SK-N-MC (cell line): ENCODE results near the gene ARFGEF2.
"Not testable (repeated sequence)": the region's sequence is repeated elsewhere in the genome, so short reads cannot be mapped to it uniquely, and the experiment has no call there.

Experiments
- DNase-seq: peaks from one replicate; pipeline ENCODE4 v3.0.0-alpha.2; 2011; ENCODE audit warnings: low read depth, low spot score
- H3K27ac ChIP-seq: fragments of 200-600 bp; sonication (generic); 2 replicates; pipeline ENCODE4 v1.5.1; 2016; ENCODE audit warnings: mixed run types
- H3K36me3 ChIP-seq: fragments of 200-600 bp; sonication (generic); 2 replicates; pipeline ENCODE4 v1.6.1; 2017; ENCODE audit warnings: antibody characterized with exemption, low read length, mixed read lengths; ENCODE audit not compliant: insufficient read depth
- H3K4me3 ChIP-seq: fragments of 200-600 bp; sonication (generic); 2 replicates; pipeline ENCODE4 v1.5.1; 2016
- H3K9ac ChIP-seq: fragments of 200-600 bp; sonication (generic); 2 replicates; pipeline ENCODE4 v1.8.0; 2017; ENCODE audit warnings: mixed run types, mixed read lengths; ENCODE audit not compliant: insufficient read length
- H3K9me3 ChIP-seq: fragments of 200-600 bp; sonication (generic); 2 replicates; pipeline ENCODE4 v1.6.1; 2017; ENCODE audit warnings: low read depth, mild to moderate bottlenecking, antibody characterized with exemption, low read length, moderate library complexity, mixed read lengths
- EZH2 ChIP-seq: fragments of 200-600 bp; sonication (generic); IDR thresholded peaks from one replicate; pipeline ENCODE4 v1.6.1; 2017; ENCODE audit warnings: antibody characterized with exemption
- FOXP2 ChIP-seq: optimal IDR thresholded peaks from 2 replicates; pipeline ENCODE3; 2011; ENCODE audit warnings: mild to moderate bottlenecking, moderate library complexity; ENCODE audit not compliant: insufficient read depth; ENCODE audit errors: extremely low read length, control extremely low read depth
- POLR2AphosphoS5 ChIP-seq: IDR thresholded peaks from 2 replicates; pipeline ENCODE4 v1.6.1; 2012; ENCODE audit warnings: mild to moderate bottlenecking, low read depth, low read length, borderline replicate concordance

ARFGEF2 gene

GRCh38 chr20:48928832-48929725 lies 7.6 kb downstream of the ARFGEF2 start:
- TF ChIP-seq FOXP2 (no peak), POLR2AphosphoS5 (no peak), EZH2 (no peak)
- H3K27ac ChIP-seq, result peak overlapping the region; percentile 61; the same call in 1 of the 2 replicates
- H3K9me3 ChIP-seq, result no peaks in the 10 kb centered on the region
- H3K9ac ChIP-seq, result no peak overlapping the region
- H3K36me3 ChIP-seq, result no peaks in the 10 kb centered on the region
- no peak overlapping the region for H3K4me3 ChIP-seq
- no peak for DNase-seq

GRCh38 chr20:48930035-48930434 lies 8.5 kb downstream of the ARFGEF2 start:
- no peak overlapping the region for H3K4me3 ChIP-seq
- H3K36me3 ChIP-seq, result no peaks in the 10 kb centered on the region
- no peak overlapping the region for H3K9ac ChIP-seq
- TF ChIP-seq POLR2AphosphoS5 (no peak), EZH2 (no peak), FOXP2 (no peak)
- DNase-seq, result no peak
- H3K27ac ChIP-seq, result no peak overlapping the region
- no peaks in the 10 kb centered on the region for H3K9me3 ChIP-seq

- H3K36me3 ChIP-seq, result no peaks in the 10 kb centered on the region
- no peaks in the 10 kb centered on the region for H3K9me3 ChIP-seq
- H3K4me3 ChIP-seq, result no peak overlapping the region
- DNase-seq, result no peak
- TF ChIP-seq POLR2AphosphoS5 (no peak), FOXP2 (no peak), EZH2 (no peak)
- no peak overlapping the region for H3K27ac ChIP-seq
- H3K9ac ChIP-seq, result no peak overlapping the region
Measured at GRCh38 chr20:48930878-48931277, 9.4 kb downstream of the ARFGEF2 start.

- TF ChIP-seq FOXP2, result no peak
- TF ChIP-seq EZH2, result no peak
- no peak for TF ChIP-seq POLR2AphosphoS5
- Histone ChIP-seq H3K4me3 (no peak overlapping the region), H3K27ac (no peak overlapping the region), H3K9ac (no peak overlapping the region), H3K9me3 (no peaks in the 10 kb centered on the region), H3K36me3 (no peaks in the 10 kb centered on the region)
- DNase-seq, result no peak
Measured at GRCh38 chr20:48931527-48932374, 10.2 kb downstream of the ARFGEF2 start.

- Histone ChIP-seq H3K4me3 (no peak overlapping the region), H3K36me3 (no peaks in the 10 kb centered on the region), H3K9ac (no peak overlapping the region), H3K9me3 (no peaks in the 10 kb centered on the region), H3K27ac (no peak overlapping the region)
- no peak for DNase-seq
- TF ChIP-seq EZH2, result no peak
- TF ChIP-seq POLR2AphosphoS5, result no peak
- TF ChIP-seq FOXP2, result no peak
Measured at GRCh38 chr20:48932375-48932941, 10.9 kb downstream of the ARFGEF2 start.

- Histone ChIP-seq H3K9me3 (no peaks in the 10 kb centered on the region), H3K27ac (no peak overlapping the region), H3K9ac (no peak overlapping the region), H3K36me3 (no peaks in the 10 kb centered on the region), H3K4me3 (no peak overlapping the region)
- DNase-seq, result no peak
- TF ChIP-seq FOXP2 (no peak), POLR2AphosphoS5 (no peak), EZH2 (no peak)
Measured at GRCh38 chr20:48933017-48933766, 11.7 kb downstream of the ARFGEF2 start.

GRCh38 chr20:48934273-48934877 lies 12.9 kb downstream of the ARFGEF2 start:
- H3K4me3 ChIP-seq, H3K9me3 ChIP-seq, DNase-seq, H3K27ac ChIP-seq, H3K36me3 ChIP-seq, H3K9ac ChIP-seq: not testable (repeated sequence)

GRCh38 chr20:48934966-48935365 lies 13.5 kb downstream of the ARFGEF2 start:
- H3K36me3 ChIP-seq, H3K9me3 ChIP-seq, H3K9ac ChIP-seq, H3K4me3 ChIP-seq, H3K27ac ChIP-seq, DNase-seq: not testable (repeated sequence)

- H3K4me3 ChIP-seq, H3K36me3 ChIP-seq, H3K9me3 ChIP-seq, H3K27ac ChIP-seq, H3K9ac ChIP-seq, DNase-seq: not testable (repeated sequence)
Measured at GRCh38 chr20:48936178-48936577, 14.7 kb downstream of the ARFGEF2 start.
